SK-N-SH (cell line): Measurements from ENCODE around the gene CCDC149. TPM values are rescaled to one million over a fixed set of nuclear protein-coding genes. Genes with fewer than 3 reads are reported as not detected.

ENCODE experiments used
- CTCF ChIA-PET: fragments of 300-600, 350-600 bp; formaldehyde crosslinking; extraction: SDS; loops from one replicate; lab custom pipeline; 2021; lab: Yijun Ruan, JAX
- POLR2A ChIA-PET: fragments of 350-600 bp; sonication (Branson Sonifier 250); formaldehyde crosslinking; extraction: SDS; loops from one replicate; lab custom pipeline; 2020; ENCODE audit warnings: antibody characterized with exemption, inconsistent platforms; lab: Yijun Ruan, JAX
- DNase-seq: peaks from one replicate; pipeline ENCODE4 v3.0.0; 2012
- H2AFZ ChIP-seq: fragments of 200-600 bp; sonication (generic); 2 replicates; pipeline ENCODE4 v1.8.1; 2016; ENCODE audit warnings: antibody characterized with exemption, mild to moderate bottlenecking, low read depth
- H3F3A ChIP-seq: fragments of 200-600 bp; sonication (generic); replicated peaks from 2 replicates; pipeline ENCODE3; 2016; ENCODE audit warnings: antibody characterized with exemption, mild to moderate bottlenecking; ENCODE audit not compliant: insufficient read depth
- H3K27ac ChIP-seq, 2 experiments: fragments of 200-500 bp in 1 of 2; fragments of 200-600 bp in 1 of 2; sonication (Bioruptor generic) in 1 of 2; sonication (generic), shearing (Covaris generic) in 1 of 2; 2 replicates each; pipeline versions ENCODE4 v1.5.1 to v1.6.1; 2014 to 2016; ENCODE audit warnings: low read depth in 2 of 2, inconsistent platforms in 1 of 2, low read length in 1 of 2, mild to moderate bottlenecking in 1 of 2, mixed read lengths in 1 of 2
- H3K27me3 ChIP-seq: fragments of 200-600 bp; sonication (generic), shearing (Covaris generic); 2 replicates; pipeline ENCODE4 v1.6.1; 2016; ENCODE audit warnings: mixed run types; ENCODE audit not compliant: insufficient read depth
- H3K36me3 ChIP-seq, 2 experiments: fragments of 200-500 bp in 1 of 2; fragments of 200-600 bp in 1 of 2; sonication (Bioruptor generic) in 1 of 2; sonication (generic) in 1 of 2; replicated peaks in 1 of 2; 2 replicates each; pipeline versions ENCODE3 to v1.5.1; 2014 to 2016; ENCODE audit warnings: low read length in 1 of 2, mild to moderate bottlenecking in 1 of 2; ENCODE audit not compliant: insufficient read depth in 2 of 2, control insufficient read depth in 1 of 2
- H3K4me1 ChIP-seq, 2 experiments: fragments of 200-500 bp in 1 of 2; fragments of 200-600 bp in 1 of 2; sonication (Bioruptor generic) in 1 of 2; sonication (generic), shearing (Covaris generic) in 1 of 2; 2 replicates each; pipeline versions ENCODE4 v1.5.1 to v1.6.1; 2014 to 2016; ENCODE audit warnings: low read depth in 1 of 2, low read length in 1 of 2, mixed run types in 1 of 2; ENCODE audit not compliant: insufficient read depth in 2 of 2, control insufficient read depth in 1 of 2
- H3K4me2 ChIP-seq: fragments of 200-600 bp; sonication (generic), shearing (Covaris generic); 2 replicates; pipeline ENCODE4 v1.6.1; 2017; ENCODE audit warnings: mixed run types
- H3K4me3 ChIP-seq, 2 experiments: fragments of 200-500 bp in 1 of 2; fragments of 200-600 bp in 1 of 2; sonication (Bioruptor generic) in 1 of 2; sonication (generic), shearing (Covaris generic) in 1 of 2; 2 replicates each; pipeline versions ENCODE4 v1.5.1 to v1.8.1; 2014 to 2016; ENCODE audit warnings: low read depth in 2 of 2, inconsistent platforms in 1 of 2, low read length in 1 of 2, mild to moderate bottlenecking in 1 of 2, mixed read lengths in 1 of 2, moderate library complexity in 1 of 2
- H3K79me2 ChIP-seq: fragments of 200-600 bp; sonication (generic); 2 replicates; pipeline ENCODE4 v1.8.1; 2017; ENCODE audit warnings: mild to moderate bottlenecking; ENCODE audit not compliant: insufficient read depth
- H3K9ac ChIP-seq: fragments of 200-600 bp; sonication (generic); 2 replicates; pipeline ENCODE4 v1.6.1; 2017; ENCODE audit warnings: mixed run types
- H3K9me2 ChIP-seq: fragments of 200-600 bp; sonication (generic); 2 replicates; pipeline ENCODE4 v1.6.1; 2017; ENCODE audit warnings: mixed run types
- H3K9me3 ChIP-seq: fragments of 200-600 bp; sonication (generic); 2 replicates; pipeline ENCODE4 v1.6.1; 2017; ENCODE audit warnings: mixed run types, mild to moderate bottlenecking, moderate library complexity
- H4K20me1 ChIP-seq: fragments of 200-600 bp; sonication (generic); 2 replicates; pipeline ENCODE4 v1.6.1; 2017; ENCODE audit warnings: mild to moderate bottlenecking, mixed run types; ENCODE audit not compliant: insufficient read depth
- CHD2 ChIP-seq: fragments of 150-350 bp; IDR thresholded peaks from 2 replicates; pipeline ENCODE4 v1.6.1; 2018; ENCODE audit warnings: low read length; ENCODE audit not compliant: partially characterized antibody
- ELF1 ChIP-seq: IDR thresholded peaks from 2 replicates; pipeline ENCODE4 v1.4.0; 2012
- EP300 ChIP-seq, 2 experiments: IDR thresholded peaks; 2 replicates each; pipeline versions ENCODE4 v1.4.0 to v1.6.1; 2012; ENCODE audit warnings: borderline replicate concordance in 1 of 2, low read depth in 1 of 2, low read length in 1 of 2
- EZH2phosphoT487 ChIP-seq: fragments of 200-600 bp; sonication (generic); IDR thresholded peaks from 2 replicates; pipeline ENCODE4 v1.6.1; 2017; ENCODE audit warnings: low read depth, mixed run types, mild to moderate bottlenecking, antibody characterized with exemption, moderate library complexity, borderline replicate concordance
- FOSL2 ChIP-seq: IDR thresholded peaks from 2 replicates; pipeline ENCODE4 v1.4.0; 2012; ENCODE audit warnings: low read depth, mild to moderate bottlenecking, moderate library complexity, borderline replicate concordance
- GABPA ChIP-seq: IDR thresholded peaks from 2 replicates; pipeline ENCODE4 v1.4.0; 2012; ENCODE audit warnings: low read depth, mild to moderate bottlenecking
- GATA2 ChIP-seq: sonication (generic); formaldehyde crosslinking; IDR thresholded peaks from 2 replicates; pipeline ENCODE4 v1.5.0; 2020; ENCODE audit warnings: mild to moderate bottlenecking, missing genetic modification reagents
- MXI1 ChIP-seq: IDR thresholded peaks from 2 replicates; pipeline ENCODE4 v1.6.1; 2012; ENCODE audit warnings: mild to moderate bottlenecking, low read depth, low read length, improper control_type of control experiment
- NRF1 ChIP-seq: IDR thresholded peaks from 2 replicates; pipeline ENCODE4 v1.6.1; 2012; ENCODE audit warnings: low read depth, mild to moderate bottlenecking, low read length
- POLR2AphosphoS5 ChIP-seq: IDR thresholded peaks from 2 replicates; pipeline ENCODE4 v1.6.1; 2012; ENCODE audit warnings: low read depth, low read length
- RAD21 ChIP-seq: IDR thresholded peaks from 2 replicates; pipeline ENCODE4 v1.6.1; 2012; ENCODE audit warnings: mild to moderate bottlenecking, low read length
- RCOR1 ChIP-seq: fragments of 150-350 bp; IDR thresholded peaks from 2 replicates; pipeline ENCODE4 v1.6.1; 2017; ENCODE audit warnings: antibody characterized with exemption, low read length
- RFX5 ChIP-seq: IDR thresholded peaks from 2 replicates; pipeline ENCODE4 v1.6.1; 2012; ENCODE audit warnings: mild to moderate bottlenecking, improper control_type of control experiment, low read length
- RXRA ChIP-seq: IDR thresholded peaks from 2 replicates; pipeline ENCODE4 v1.4.0; 2012; ENCODE audit warnings: low read depth, mild to moderate bottlenecking, borderline replicate concordance
- SIN3A ChIP-seq: IDR thresholded peaks from 2 replicates; pipeline ENCODE4 v1.6.1; 2012; ENCODE audit warnings: low read depth, mild to moderate bottlenecking, low read length, moderate library complexity, borderline replicate concordance
- TCF12 ChIP-seq: IDR thresholded peaks from 2 replicates; pipeline ENCODE4 v1.4.0; 2012
- TEAD4 ChIP-seq: IDR thresholded peaks from 2 replicates; pipeline ENCODE4 v1.4.0; 2012; ENCODE audit warnings: mild to moderate bottlenecking, borderline replicate concordance; ENCODE audit not compliant: insufficient read depth
- WGBS: methylation state at CpG from one replicate; pipeline ENCODE4 v1.1.6; 2017; ENCODE audit warnings: low lambda C conversion rate; 5-methylcytosine and 5-hydroxymethylcytosine counted together
- polyA plus RNA-seq, 3 experiments: library from polyadenylated mRNA; depleted of rRNA; stranded (reverse); fragments of >200 nt; gene quantifications; 2 replicates each; pipeline ENCODE4 v1.2.3, GENCODE V29; 2012
- TF ChIP-seq, protein P1 (sequence below): IDR thresholded peaks from 2 replicates; pipeline ENCODE4 v1.4.0; 2012; ENCODE audit warnings: low read depth, borderline replicate concordance
- TF ChIP-seq, protein P2 (sequence below): fragments of 200-600 bp; sonication (generic); IDR thresholded peaks from 2 replicates; pipeline ENCODE4 v1.6.1; 2017; ENCODE audit warnings: antibody characterized with exemption, mild to moderate bottlenecking, moderate library complexity
- TF ChIP-seq, protein P3 (sequence below): IDR thresholded peaks from 2 replicates; pipeline ENCODE4 v1.4.0; 2012; ENCODE audit warnings: low read depth
- TF ChIP-seq, protein P4 (sequence below): IDR thresholded peaks from 2 replicates; pipeline ENCODE4; 2012

CCDC149 gene
- polyA plus RNA-seq, 1 of the 3 experiments (the other 2 are of a cell fraction): 5.5 TPM

DNA sequence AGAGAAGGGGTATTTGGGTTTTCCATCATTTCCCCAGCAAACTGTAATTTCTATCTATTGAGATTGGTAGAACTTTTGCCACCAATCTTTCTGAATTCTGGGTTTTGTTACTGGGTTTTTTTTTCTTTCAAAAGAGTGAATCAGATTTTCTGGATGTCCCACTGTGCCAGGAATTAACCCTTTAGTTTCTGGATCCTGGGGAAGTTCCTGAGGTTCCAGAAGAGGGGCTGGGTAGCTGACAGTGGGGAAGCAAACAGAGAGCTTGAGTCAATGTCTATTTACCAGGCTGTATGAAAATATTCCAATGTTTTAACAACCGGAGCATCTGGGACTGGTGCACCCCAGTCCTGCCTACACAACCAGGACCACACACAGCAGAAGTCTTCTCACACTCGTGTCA, 143.3 kb downstream of the CCDC149 start:
- WGBS: 19% methylated on average over 2 of the region's 2 CpGs
- no peak for DNase-seq
- H3K9ac ChIP-seq: peak overlapping the region; percentile 42; the same call in 1 of the 2 replicates
- no peak overlapping the region for H3K4me3 ChIP-seq
- no peaks in the 10 kb centered on the region for H3K36me3 ChIP-seq
- peaks cover 15% of the 10 kb centered on the region for H3F3A ChIP-seq
- TF ChIP-seq TCF12: no peak
- TF ChIP-seq RCOR1: no peak
- TF ChIP-seq RXRA: no peak
- H3K9me2 ChIP-seq: no peaks in the 10 kb centered on the region
- H4K20me1 ChIP-seq: no peaks in the 10 kb centered on the region
- H3K4me1 ChIP-seq: peaks cover 0 to 20% of the 10 kb centered on the region in 2 experiments; a peak in 2 of 4 replicates
- no peaks in the 10 kb centered on the region for H3K79me2 ChIP-seq
- CTCF ChIA-PET: no interaction called here
- POLR2A ChIA-PET: no interaction called here
- H3K4me2 ChIP-seq: peak overlapping the region; percentile 35; the same call in 1 of the 2 replicates
- no peaks in the 10 kb centered on the region for H3K9me3 ChIP-seq
- H3K27ac ChIP-seq: peak overlapping the region in 1 of 2 experiments; percentile 94; a peak in 2 of 4 replicates
- peak overlapping the region; percentile 58; the same call in 1 of the 2 replicates for H2AFZ ChIP-seq
- H3K27me3 ChIP-seq: no peaks in the 10 kb centered on the region

DNA sequence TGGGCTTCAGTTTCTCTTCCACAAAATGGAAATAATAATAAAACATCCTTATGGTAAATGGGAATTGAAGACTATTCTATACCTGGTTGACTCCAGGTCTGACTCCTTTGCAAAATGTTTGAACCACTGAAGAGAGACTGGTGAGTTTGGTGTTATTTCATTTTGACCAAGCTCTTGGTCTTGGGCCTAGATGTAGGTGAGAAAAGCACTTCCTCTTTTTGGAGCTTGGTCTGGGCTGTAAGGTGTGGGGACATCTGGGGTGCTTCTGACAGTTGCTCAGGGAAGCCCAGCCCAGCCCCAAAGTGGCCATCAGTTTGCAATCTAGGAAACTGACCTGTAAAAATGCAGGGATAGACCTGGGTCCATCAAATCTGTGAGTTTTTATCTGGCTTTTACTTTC, 144.2 kb downstream of the CCDC149 start:
- H3K9me2 ChIP-seq: no peaks in the 10 kb centered on the region
- H2AFZ ChIP-seq: no peak overlapping the region
- CTCF ChIA-PET: interaction anchor here (0.8 kb wide), 1 partner anchor 51 kb away, joined by 4 read pairs; no protein-coding TSS in a partner anchor
- TF ChIP-seq TEAD4: no peak
- no peak for TF ChIP-seq RAD21
- TF ChIP-seq EP300 (IDR thresholded peaks at IDR 0.05; ENCODE audit: borderline replicate concordance in 1 of 2, low read depth in 1 of 2, low read length in 1 of 2): no peak
- TF ChIP-seq RFX5: no peak
- TF ChIP-seq ELF1: no peak
- TF ChIP-seq, protein P1, sequence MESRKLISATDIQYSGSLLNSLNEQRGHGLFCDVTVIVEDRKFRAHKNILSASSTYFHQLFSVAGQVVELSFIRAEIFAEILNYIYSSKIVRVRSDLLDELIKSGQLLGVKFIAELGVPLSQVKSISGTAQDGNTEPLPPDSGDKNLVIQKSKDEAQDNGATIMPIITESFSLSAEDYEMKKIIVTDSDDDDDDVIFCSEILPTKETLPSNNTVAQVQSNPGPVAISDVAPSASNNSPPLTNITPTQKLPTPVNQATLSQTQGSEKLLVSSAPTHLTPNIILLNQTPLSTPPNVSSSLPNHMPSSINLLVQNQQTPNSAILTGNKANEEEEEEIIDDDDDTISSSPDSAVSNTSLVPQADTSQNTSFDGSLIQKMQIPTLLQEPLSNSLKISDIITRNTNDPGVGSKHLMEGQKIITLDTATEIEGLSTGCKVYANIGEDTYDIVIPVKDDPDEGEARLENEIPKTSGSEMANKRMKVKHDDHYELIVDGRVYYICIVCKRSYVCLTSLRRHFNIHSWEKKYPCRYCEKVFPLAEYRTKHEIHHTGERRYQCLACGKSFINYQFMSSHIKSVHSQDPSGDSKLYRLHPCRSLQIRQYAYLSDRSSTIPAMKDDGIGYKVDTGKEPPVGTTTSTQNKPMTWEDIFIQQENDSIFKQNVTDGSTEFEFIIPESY: no peak
- TF ChIP-seq FOSL2: no peak
- TF ChIP-seq, protein P2, sequence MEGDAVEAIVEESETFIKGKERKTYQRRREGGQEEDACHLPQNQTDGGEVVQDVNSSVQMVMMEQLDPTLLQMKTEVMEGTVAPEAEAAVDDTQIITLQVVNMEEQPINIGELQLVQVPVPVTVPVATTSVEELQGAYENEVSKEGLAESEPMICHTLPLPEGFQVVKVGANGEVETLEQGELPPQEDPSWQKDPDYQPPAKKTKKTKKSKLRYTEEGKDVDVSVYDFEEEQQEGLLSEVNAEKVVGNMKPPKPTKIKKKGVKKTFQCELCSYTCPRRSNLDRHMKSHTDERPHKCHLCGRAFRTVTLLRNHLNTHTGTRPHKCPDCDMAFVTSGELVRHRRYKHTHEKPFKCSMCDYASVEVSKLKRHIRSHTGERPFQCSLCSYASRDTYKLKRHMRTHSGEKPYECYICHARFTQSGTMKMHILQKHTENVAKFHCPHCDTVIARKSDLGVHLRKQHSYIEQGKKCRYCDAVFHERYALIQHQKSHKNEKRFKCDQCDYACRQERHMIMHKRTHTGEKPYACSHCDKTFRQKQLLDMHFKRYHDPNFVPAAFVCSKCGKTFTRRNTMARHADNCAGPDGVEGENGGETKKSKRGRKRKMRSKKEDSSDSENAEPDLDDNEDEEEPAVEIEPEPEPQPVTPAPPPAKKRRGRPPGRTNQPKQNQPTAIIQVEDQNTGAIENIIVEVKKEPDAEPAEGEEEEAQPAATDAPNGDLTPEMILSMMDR: no peak
- no peak for TF ChIP-seq GATA2
- TF ChIP-seq EZH2phosphoT487: no peak
- TF ChIP-seq, protein P3, sequence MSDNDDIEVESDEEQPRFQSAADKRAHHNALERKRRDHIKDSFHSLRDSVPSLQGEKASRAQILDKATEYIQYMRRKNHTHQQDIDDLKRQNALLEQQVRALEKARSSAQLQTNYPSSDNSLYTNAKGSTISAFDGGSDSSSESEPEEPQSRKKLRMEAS: no peak
- TF ChIP-seq POLR2AphosphoS5: no peak
- TF ChIP-seq, protein P4, sequence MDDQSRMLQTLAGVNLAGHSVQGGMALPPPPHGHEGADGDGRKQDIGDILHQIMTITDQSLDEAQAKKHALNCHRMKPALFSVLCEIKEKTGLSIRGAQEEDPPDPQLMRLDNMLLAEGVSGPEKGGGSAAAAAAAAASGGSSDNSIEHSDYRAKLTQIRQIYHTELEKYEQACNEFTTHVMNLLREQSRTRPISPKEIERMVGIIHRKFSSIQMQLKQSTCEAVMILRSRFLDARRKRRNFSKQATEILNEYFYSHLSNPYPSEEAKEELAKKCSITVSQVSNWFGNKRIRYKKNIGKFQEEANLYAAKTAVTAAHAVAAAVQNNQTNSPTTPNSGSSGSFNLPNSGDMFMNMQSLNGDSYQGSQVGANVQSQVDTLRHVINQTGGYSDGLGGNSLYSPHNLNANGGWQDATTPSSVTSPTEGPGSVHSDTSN: no peak
- no peak for TF ChIP-seq GABPA
- no peak for TF ChIP-seq NRF1
- no peak for TF ChIP-seq CHD2
- TF ChIP-seq MXI1: no peak
- no peak for TF ChIP-seq SIN3A
- no peaks in the 10 kb centered on the region for H3K79me2 ChIP-seq
- H3K4me2 ChIP-seq: no peak overlapping the region
- H3K9ac ChIP-seq: no peak overlapping the region
- no peak overlapping the region; a peak in 1 of 4 replicates for H3K27ac ChIP-seq
- H3K9me3 ChIP-seq: no peaks in the 10 kb centered on the region
- no peak for DNase-seq
- H3K4me1 ChIP-seq: peaks cover 0 to 16% of the 10 kb centered on the region in 2 experiments; a peak in 2 of 4 replicates
- no peak overlapping the region for H3K4me3 ChIP-seq
- H3K36me3 ChIP-seq: no peaks in the 10 kb centered on the region
- no peaks in the 10 kb centered on the region for H4K20me1 ChIP-seq
- peaks cover 20% of the 10 kb centered on the region for H3F3A ChIP-seq
- POLR2A ChIA-PET: no interaction called here
- no peaks in the 10 kb centered on the region for H3K27me3 ChIP-seq
